Stimulated activated CD8-positive, alpha-beta memory T cell treated with anti-CD3 and anti-CD28 coated beads, Interleukin-12 subunit alpha, Interleukin-12 subunit beta, amount 100 ng/mL, for 24 hours (primary cell): ENCODE data around the gene EFS.

Experiments
- DNase-seq: peaks from one replicate; pipeline ENCODE4 v3.0.0-alpha.2; 2020; ENCODE audit errors: extremely low read depth

EFS gene

GRCh38 chr14:23359167-23359626, 5.8 kb downstream of the EFS start:
- DNase-seq = no peak

DNA sequence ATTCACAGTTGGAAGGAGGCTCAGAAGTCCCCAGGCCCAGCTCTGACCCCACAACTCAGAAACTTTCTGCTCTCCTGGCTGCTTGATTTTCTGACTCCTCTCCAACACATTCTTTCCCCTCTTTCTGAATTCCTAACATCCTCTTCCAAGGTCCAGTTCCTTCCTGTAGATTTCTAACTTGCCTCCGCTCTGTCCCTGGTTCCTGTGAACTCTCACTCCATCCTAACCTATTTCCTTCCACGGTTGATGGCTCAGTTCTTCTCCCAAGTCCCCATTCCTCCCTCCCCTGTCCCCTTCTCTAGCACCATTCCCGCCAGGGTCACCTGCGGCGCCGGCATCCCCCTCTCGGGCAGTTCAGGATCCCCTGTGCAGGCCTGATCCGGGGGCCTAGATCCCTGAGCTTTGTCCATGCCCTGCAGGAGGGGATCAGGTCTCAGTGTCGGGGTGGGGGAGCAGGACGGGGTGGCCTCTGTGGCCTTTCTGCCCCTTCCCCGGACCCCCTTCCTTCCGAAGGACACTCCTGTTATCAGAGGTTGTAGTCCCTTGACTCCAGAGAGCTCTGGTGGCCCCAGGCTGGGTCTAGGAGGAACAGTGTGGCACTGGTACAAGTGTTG, 6.3 kb downstream of the EFS start:
- no peak for DNase-seq

GRCh38 chr14:23358042-23358441, 6.9 kb downstream of the EFS start:
- no peak for DNase-seq

DNA sequence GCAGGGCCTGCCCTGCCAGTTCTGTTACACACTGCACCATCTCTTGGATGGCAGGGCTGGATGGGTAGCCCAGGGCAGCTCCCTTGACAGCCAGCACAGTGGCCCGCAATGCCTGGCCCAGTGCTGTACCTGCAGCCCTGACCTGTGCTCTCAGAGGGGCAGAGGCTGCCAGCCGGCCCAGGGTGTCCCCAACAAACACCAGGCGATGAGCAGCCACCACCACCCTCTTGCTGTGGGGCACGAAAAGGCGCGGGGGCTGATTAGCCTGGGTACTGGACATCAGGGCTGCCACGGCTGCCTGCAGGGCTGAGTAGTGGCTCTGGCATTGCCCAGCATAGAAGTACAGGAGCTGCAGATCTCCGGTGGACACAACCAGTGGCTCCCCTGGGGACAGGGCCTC, 7.7 kb downstream of the EFS start:
- DNase-seq = no peak

DNA sequence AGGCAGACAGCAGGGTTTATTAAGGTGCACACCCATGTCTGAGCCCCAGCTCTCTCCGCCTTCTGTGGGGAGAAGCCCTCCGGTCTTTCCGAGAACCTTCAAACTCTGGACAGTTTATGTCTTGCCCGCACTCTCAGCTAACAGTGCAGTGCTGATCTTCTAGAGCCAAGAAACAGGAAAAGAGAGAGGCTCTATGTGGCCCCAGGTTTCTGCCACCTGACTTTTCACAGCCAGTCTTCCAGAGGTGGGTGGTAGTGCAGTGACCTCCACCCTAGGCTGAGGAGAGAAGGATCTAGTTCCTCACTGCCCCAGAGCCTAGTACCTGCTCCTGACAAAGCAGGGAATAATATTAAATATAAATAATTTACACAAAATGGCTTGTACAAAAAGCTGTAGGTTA, 8.3 kb downstream of the EFS start:
- no peak for DNase-seq

- DNase-seq = no peak
Measured at GRCh38 chr14:23355871-23356435, 9.0 kb downstream of the EFS start.

DNA sequence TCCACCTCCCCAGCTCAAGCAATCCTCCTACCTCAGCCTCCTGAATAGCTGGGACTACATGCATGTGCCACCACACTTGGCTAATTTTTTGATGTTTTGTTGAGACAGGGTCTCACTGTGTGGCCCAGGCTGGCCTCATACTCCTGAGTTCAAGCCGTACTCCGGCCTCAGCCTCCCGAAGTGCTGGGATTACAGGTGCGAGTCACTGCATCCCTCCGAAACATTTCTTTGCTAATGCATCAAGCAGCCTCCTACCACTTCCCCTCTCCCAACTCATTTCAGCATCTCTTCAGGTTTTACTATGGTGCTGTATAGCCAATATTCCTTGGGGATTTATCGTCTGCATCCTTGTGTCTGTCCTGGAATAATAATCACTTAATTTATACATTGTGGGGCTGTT, 10.0 kb downstream of the EFS start:
- DNase-seq = no peak

DNA sequence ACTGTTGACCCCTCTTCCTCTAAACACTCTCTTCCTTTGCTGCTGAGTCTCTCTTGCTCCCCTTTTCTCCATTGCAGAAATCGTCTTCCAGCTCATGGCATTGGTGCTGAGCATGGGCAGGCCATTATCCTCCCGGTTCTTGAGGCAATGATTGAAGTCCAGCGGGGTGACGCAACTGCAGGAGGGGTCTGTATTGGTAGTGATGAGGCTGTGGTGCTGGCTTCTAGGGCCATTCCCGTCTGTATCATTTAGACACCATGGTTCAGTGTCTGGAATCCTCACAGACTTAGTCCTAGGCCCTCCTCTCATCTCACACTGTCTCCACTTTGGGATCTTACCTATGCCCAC, 11.6 kb downstream of the EFS start:
- DNase-seq = no peak

- no peak for DNase-seq
Measured at GRCh38 chr14:23352506-23353432, 12.2 kb downstream of the EFS start, which contains the start of gene SLC22A17. SLC22A17 (minus strand) TSS chr14:23352887.

- no peak for DNase-seq
Measured at GRCh38 chr14:23351681-23352505, 13.1 kb downstream of the EFS start.

- DNase-seq = no peak
Measured at GRCh38 chr14:23349156-23349845, 15.7 kb downstream of the EFS start.

- DNase-seq = no peak
Measured at GRCh38 chr14:23348297-23348655, 16.7 kb downstream of the EFS start.

DNA sequence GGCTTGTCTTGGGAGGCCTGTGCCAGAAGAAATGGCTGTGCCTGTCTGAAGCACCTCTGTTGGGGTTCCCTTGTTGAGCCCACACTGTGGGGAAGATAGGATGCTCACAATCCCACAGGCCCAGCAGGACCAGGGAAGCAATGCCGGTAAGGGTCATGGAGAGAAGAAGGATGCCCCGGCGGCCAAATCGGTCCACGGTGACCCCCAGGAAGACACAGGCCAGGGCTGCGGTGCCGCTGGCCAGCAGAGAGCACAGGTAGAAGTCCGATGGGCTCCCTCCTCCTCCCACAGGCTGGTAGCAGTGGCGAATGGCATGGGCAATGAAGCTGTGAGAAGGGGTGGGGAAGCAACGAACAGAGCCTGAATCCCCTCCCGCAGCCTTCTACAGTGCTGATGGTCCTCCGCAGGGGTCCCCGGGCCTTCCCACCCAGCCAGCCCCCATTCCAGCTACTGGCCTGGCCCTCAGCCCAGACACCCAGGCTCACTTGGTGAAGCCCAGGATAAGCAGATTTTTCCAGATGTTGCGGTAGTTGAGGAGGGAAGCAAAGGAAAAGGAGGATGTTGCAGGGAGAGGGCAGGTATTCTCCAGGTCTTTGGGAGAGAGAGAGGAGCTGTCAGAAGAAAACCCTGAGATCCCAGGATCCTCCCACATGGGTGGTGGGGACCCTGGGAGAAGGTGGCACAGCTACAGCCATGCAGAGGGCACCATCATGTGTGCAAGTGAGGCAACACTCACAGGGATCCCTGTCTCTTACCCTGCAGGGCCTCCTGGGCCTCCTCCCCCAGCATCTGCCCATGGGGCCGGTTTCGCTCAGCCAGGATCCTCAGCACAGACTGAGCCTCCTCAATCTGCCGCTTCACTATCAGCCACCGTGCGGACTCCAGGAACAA, 17.3 kb downstream of the EFS start:
- DNase-seq = no peak

DNA sequence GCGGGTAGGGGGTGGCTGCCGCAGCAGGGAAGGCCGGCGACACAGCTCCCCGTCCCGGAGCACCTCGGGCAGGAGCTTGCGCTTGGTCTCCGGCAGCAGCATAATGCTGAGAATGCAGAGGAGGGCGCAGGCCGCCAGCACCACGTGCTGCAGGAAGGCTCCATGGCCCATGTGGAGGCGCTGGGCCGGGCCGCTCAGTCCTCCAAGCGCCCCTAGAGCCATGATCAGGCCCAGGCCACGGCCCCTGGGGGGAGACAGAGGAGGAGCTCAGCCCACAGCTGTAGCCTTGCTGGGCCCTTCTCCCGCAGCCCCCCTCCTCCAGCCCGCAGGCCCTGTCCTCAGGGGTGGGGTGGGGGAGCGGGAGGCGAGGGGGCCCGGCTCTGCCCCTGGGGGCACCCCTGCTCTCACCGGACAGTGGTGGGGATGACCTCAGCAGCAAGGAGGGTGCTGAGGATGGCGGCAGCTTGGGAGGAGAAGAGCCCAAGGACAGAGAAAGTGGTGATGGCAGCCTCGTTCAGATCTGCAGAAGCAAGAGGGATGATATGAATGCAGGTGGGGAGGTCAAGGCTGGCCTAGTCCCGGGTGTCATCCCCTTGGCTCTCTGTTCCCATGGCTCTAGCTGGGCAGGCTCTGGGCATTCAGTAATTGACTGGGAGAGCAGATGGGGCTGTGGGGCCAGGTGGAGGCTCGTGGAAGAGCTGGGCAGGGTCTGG, 18.1 kb downstream of the EFS start:
- no peak for DNase-seq

DNA sequence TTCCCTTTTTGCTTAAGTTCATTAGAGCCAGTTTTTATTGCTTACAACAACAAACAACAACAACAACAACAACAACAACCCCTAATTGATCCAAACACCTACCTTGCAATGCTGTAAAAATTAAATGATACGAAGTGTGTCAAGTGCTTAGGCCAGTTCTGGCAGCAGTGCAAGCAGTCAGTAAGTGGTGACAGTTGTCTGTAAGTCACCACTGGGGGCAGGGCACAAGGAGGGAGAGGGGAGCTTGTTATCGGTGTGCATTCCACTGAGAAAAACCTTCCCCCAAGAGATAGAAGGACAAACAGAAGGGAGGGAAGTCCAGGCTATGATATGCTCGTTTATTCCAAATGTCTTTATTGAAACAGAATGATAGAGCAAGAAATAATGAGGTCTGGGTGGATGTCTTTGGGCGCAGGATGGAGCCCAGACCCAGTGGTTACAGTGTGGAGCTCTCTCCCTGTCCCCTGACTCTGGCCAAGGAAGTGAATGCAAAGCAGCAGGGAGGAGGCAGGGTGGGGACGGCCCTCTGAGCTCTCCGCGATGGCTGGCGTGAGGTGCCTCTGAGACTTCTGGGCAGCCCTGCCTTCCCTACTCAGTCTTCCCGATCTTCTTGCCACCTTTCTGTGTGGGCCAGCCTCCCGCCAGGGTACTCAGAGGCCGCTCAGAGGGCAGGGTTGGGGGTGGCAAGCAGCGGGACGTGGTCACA, 18.8 kb downstream of the EFS start:
- no peak for DNase-seq

DNA sequence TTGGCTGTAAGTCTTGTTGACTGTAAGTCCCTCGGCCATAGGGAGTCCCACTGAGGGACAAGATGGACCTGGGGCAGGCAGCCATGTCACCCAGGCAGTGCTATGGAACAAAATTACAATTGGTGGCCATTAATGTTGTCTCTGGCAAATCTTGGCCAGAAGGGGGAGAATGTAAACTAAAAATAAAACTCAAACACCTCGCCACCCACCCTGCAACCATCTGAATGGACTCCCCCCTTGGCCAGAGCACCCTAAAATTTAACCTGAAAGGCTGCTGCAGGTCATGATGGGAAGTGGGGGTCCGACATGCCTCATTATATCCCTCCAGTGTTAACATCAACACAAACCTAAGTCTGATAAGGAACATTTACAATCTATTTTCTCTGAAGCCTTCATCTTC, 20.5 kb downstream of the EFS start:
- no peak for DNase-seq

GRCh38 chr14:23339506-23340268, 25.3 kb downstream of the EFS start:
- no peak for DNase-seq

DNA sequence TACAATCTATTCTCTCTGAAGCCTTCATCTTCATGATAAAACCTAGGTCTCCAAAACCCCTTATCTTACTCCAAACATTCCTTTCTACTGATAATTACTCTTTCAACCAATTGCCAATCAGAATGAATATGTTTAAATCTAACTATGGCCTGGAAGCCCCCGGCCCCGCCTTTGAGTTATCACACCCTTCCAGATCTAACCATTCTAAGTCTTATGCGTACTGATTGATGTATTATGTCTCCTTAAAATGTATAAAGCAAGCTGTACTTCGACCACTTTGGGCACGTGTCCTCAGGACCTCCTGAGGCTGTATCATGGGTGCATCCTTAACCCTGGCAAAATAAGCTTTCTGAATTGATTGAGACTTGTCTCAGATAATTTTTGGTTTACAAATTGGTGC, 29.3 kb downstream of the EFS start:
- DNase-seq = no peak
